ENCODE data around the gene THSD7B.

- no peak for TF ChIP-seq GATA3 (IDR thresholded peaks at IDR 0.05; ENCODE audit: low read depth, low read length)
- TF ChIP-seq GATA2 (IDR thresholded peaks at IDR 0.05; ENCODE audit: low read depth, low read length): no peak
Observed at GRCh38 chr2:137175246-137175645, 409.9 kb downstream of the THSD7B start.
